Endodermal cell (in vitro differentiated cells): ENCODE results near the gene ZSCAN30. TPM values are rescaled to one million over a fixed set of nuclear protein-coding genes. Genes with fewer than 3 reads are reported as not detected.

Experiments used
- DNase-seq: peaks from one replicate; pipeline ENCODE4 v3.0.0-alpha.2; 2017
- H3K27ac ChIP-seq: 2 replicates; pipeline ENCODE4 v1.5.1; 2013; ENCODE audit warnings: mild to moderate bottlenecking, low read depth, low read length, moderate library complexity
- H3K27me3 ChIP-seq: 2 replicates; pipeline ENCODE4 v1.6.1; 2013; ENCODE audit warnings: mild to moderate bottlenecking, low read length, moderate library complexity; ENCODE audit not compliant: insufficient read depth, control insufficient read depth, poor library complexity, severe bottlenecking
- H3K36me3 ChIP-seq: 2 replicates; pipeline ENCODE4 v1.7.0; 2013; ENCODE audit warnings: mild to moderate bottlenecking, low read length, moderate library complexity; ENCODE audit not compliant: control insufficient read depth, insufficient read depth
- H3K4me1 ChIP-seq: one replicate; pipeline ENCODE4 v1.7.0; 2013; ENCODE audit warnings: low read length; ENCODE audit not compliant: control insufficient read depth, insufficient read depth
- H3K4me3 ChIP-seq: 2 replicates; pipeline ENCODE4 v1.5.1; 2013; ENCODE audit warnings: mild to moderate bottlenecking, low read length, moderate library complexity
- H3K9ac ChIP-seq: 2 replicates; pipeline ENCODE4 v1.6.1; 2013; ENCODE audit warnings: mild to moderate bottlenecking, low read length, moderate library complexity; ENCODE audit not compliant: poor library complexity, severe bottlenecking; ENCODE audit errors: extremely low read depth
- H3K9me3 ChIP-seq: 2 replicates; pipeline ENCODE4 v1.6.1; 2013; ENCODE audit warnings: mild to moderate bottlenecking, low read length, moderate library complexity; ENCODE audit not compliant: control insufficient read depth
- H3K27ac Mint-ChIP-seq: 2 replicates; pipeline ENCODE4 v1.8.0; 2020; ENCODE audit warnings: mixed read lengths
- H3K27me3 Mint-ChIP-seq: 2 replicates; pipeline ENCODE4 v1.8.0; 2021; ENCODE audit warnings: mild to moderate bottlenecking, mixed read lengths; ENCODE audit not compliant: insufficient read depth
- H3K36me3 Mint-ChIP-seq: 2 replicates; pipeline ENCODE4 v1.8.0; 2020; ENCODE audit warnings: low read depth, mixed read lengths
- H3K4me1 Mint-ChIP-seq: 2 replicates; pipeline ENCODE4 v1.8.0; 2020; ENCODE audit warnings: mixed read lengths
- H3K4me3 Mint-ChIP-seq: 2 replicates; pipeline ENCODE4 v1.8.0; 2020; ENCODE audit warnings: mild to moderate bottlenecking, moderate library complexity, mixed read lengths
- H3K9me3 Mint-ChIP-seq: 2 replicates; pipeline ENCODE4 v1.8.0; 2020; ENCODE audit warnings: mild to moderate bottlenecking, mixed read lengths
- WGBS, 2 experiments: methylation state at CpG; one replicate each; pipeline versions ENCODE4 v1.1.5 to v1.1.7; 2013; ENCODE audit warnings: missing lambda C conversion rate in 2 of 2, mixed read lengths in 1 of 2; ENCODE audit not compliant: insufficient coverage in 1 of 2, insufficient read length in 1 of 2; 5-methylcytosine and 5-hydroxymethylcytosine counted together
- total RNA-seq, 2 donors: library from RNA; stranded (reverse); fragmentation: NEBNext Ultra II Directional in 1 of 2; extraction: Animal tissue kit (Norgen Biotek cat#: 25700) in 1 of 2; gene quantifications; 2 replicates in 1 of 2; 3 replicates in 1 of 2; pipeline ENCODE4 v1.2.1, GENCODE V29; 2021
- TF ChIP-seq, protein P1 (sequence below): fragments of 200-600 bp; sonication (generic); conservative IDR thresholded peaks from 2 replicates; pipeline ENCODE4 v1.5.0; 2021; ENCODE audit warnings: antibody characterized with exemption, mild to moderate bottlenecking

The ZSCAN30 gene
- total RNA-seq, 2 donors from 2014 or later, result 20.1 to 29.6 TPM

DNA sequence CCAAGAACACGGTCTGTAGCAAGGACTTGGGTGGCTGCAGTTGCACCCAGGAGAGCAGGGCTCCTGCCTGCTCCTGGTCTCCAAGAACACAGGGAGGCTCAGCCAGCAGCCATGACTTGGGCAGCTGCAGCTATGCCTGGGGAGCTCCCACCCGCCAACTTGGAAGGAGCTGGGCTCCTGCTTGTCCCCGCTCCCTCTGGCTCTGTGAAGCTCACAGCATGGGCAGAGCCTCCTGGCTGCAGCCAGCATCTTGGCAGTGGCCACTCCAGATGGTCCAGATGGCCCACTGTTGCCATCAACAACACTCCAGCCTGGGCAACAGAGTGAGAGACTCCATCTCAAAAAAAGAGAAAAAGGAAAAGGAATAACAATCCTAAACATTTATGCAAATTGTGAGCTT is 5.2 kb downstream of the ZSCAN30 start:
- peak overlapping the region; percentile 10 for H3K4me3 ChIP-seq
- H3K4me3 Mint-ChIP-seq, result no peak overlapping the region
- TF ChIP-seq, protein P1, sequence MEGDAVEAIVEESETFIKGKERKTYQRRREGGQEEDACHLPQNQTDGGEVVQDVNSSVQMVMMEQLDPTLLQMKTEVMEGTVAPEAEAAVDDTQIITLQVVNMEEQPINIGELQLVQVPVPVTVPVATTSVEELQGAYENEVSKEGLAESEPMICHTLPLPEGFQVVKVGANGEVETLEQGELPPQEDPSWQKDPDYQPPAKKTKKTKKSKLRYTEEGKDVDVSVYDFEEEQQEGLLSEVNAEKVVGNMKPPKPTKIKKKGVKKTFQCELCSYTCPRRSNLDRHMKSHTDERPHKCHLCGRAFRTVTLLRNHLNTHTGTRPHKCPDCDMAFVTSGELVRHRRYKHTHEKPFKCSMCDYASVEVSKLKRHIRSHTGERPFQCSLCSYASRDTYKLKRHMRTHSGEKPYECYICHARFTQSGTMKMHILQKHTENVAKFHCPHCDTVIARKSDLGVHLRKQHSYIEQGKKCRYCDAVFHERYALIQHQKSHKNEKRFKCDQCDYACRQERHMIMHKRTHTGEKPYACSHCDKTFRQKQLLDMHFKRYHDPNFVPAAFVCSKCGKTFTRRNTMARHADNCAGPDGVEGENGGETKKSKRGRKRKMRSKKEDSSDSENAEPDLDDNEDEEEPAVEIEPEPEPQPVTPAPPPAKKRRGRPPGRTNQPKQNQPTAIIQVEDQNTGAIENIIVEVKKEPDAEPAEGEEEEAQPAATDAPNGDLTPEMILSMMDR, result no peak
- no peaks in the 10 kb centered on the region for H3K4me1 ChIP-seq
- WGBS, 2 experiments, result 93% methylated on average over 3 of the region's 3 CpGs; no CpG with 5 or more reads in 1 of the 2 experiments
- no peak overlapping the region for H3K9ac ChIP-seq
- H3K36me3 Mint-ChIP-seq, result peaks cover 65% of the 10 kb centered on the region
- H3K9me3 ChIP-seq, result peaks cover 81% of the 10 kb centered on the region
- H3K4me1 Mint-ChIP-seq, result peaks cover 3% of the 10 kb centered on the region
- peaks cover 10% of the 10 kb centered on the region for H3K36me3 ChIP-seq
- no peak for DNase-seq
- H3K27ac Mint-ChIP-seq, result no peak overlapping the region
- H3K27me3 ChIP-seq, result no peaks in the 10 kb centered on the region
- H3K27me3 Mint-ChIP-seq, result no peaks in the 10 kb centered on the region
- H3K27ac ChIP-seq, result no peak overlapping the region
- peaks cover 74% of the 10 kb centered on the region for H3K9me3 Mint-ChIP-seq

DNA sequence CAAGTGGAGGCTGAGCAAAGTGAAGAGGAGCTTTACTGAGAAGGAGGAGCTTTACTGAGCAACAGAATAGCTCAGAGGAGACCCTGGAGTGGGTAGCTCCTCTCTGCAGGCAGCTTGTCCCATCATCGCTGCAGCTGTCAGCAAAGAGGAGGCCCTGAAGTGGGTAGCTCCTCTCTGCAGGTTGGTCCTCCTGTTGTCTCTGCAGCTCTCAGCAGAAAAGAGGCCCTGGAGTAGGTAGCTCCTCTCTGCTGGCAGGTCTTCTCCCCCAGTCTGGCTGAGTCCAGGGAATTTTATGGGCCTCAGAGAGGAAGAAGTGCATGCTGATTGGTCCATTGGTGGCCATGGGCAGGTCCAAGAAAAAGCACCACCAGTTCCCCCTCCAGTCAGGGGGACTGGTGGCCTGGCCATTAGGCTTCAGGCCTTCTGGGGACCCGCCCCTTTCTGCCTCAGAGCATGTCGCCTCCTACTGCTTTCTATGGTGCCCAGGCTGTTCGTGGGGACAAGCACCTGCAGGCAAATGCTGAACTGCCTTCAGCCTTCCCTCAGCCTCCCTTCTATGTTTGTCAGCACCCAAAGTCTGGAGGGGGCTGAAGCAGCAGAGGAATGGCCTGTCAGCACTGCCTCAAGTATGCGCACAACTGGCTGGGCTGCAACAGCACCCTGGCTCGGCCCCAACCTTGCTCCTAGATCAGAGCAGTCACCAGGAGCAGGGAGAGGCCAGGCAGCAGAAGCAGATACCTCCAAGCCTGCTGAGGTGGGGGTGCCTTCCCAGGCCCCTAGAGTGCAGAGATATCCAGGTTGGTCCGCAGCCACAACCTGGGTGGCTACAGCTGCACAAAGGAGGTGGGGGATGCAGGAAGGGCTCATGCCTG is 5.9 kb downstream of the ZSCAN30 start:
- TF ChIP-seq, protein P1, result no peak
- Histone ChIP-seq H3K9me3 (peaks cover 88% of the 10 kb centered on the region), H3K27ac (no peak overlapping the region), H3K4me3 (peak overlapping the region; percentile 10), H3K9ac (no peak overlapping the region), H3K4me1 (no peaks in the 10 kb centered on the region), H3K27me3 (no peaks in the 10 kb centered on the region), H3K36me3 (peaks cover 10% of the 10 kb centered on the region)
- no peaks in the 10 kb centered on the region for H3K27me3 Mint-ChIP-seq
- H3K4me3 Mint-ChIP-seq, result no peak overlapping the region
- no peak overlapping the region for H3K27ac Mint-ChIP-seq
- no peak for DNase-seq
- peaks cover under 1% of the 10 kb centered on the region for H3K4me1 Mint-ChIP-seq
- H3K36me3 Mint-ChIP-seq, result peaks cover 67% of the 10 kb centered on the region
- WGBS, 2 experiments, result 97% methylated on average over 7 of the region's 7 CpGs; no CpG with 5 or more reads in 1 of the 2 experiments
- H3K9me3 Mint-ChIP-seq, result peaks cover 76% of the 10 kb centered on the region

DNA sequence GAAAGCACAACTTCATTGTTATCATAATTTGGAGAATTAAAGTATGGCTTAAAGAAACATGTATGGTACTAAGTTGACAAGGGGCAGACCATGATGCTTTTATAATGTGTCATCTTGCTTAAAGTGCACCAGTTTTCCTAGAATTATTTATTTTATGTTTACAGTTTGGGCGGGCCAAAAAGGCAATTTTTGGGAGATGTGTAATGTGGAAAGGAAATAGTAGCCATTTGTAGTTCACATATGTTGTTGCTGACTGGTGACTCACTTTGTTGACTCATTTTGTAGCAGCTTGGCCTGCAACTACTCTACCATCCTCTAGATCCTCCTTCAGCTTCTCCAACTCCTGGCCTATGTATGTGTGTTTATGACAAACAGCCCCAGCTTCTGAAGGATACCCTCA is 7.7 kb downstream of the ZSCAN30 start:
- Mint-ChIP-seq H3K4me3 (no peak overlapping the region), H3K9me3 (peaks cover 78% of the 10 kb centered on the region), H3K36me3 (peaks cover 66% of the 10 kb centered on the region), H3K27ac (no peak overlapping the region), H3K27me3 (no peaks in the 10 kb centered on the region), H3K4me1 (no peaks in the 10 kb centered on the region)
- WGBS, 2 experiments, result 87 to 100% methylated on average over 1 of the region's 1 CpG
- Histone ChIP-seq H3K4me1 (no peaks in the 10 kb centered on the region), H3K9me3 (peaks cover 87% of the 10 kb centered on the region), H3K4me3 (no peak overlapping the region), H3K27me3 (no peaks in the 10 kb centered on the region), H3K36me3 (peaks cover 10% of the 10 kb centered on the region), H3K27ac (no peak overlapping the region), H3K9ac (no peak overlapping the region)
- DNase-seq, result no peak
- TF ChIP-seq, protein P1, result no peak
